Measurements from ENCODE around the gene RGS9.

The RGS9 gene

DNA sequence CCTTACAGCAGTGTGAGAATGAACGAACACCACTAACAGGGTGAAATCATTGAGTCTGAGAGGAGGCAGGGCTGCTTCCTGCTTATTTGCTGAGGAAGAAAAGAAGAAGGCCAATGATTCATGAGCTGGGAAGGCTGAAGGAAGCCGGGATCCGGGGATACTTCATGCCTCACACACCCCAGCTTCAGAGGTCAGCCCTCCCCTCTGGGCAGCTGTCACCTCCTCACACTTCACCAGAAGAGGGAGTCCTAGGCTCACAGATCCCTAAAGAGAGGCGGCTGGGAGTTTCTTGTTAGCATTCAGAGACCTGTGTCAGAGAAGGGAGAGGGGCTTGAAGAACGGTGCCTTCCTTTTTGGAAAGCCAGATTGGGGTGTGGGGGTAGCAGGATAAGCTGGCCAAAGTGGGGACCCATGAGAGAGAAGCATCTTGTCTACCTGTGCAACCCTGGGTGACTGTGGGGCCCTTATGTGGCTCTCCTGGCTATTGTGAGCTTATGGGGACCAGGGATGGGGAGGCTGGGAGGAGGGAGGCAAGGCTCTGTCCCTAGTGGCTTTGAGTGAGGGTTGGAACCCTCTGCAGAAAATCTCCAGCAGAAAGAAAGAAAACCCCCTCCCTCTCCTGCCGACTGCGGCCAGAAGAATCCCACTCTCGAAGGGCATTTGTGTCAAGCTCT is 94.6 kb downstream of the RGS9 start:
- intact Hi-C loops (cut with DNase I) = loop anchor here (1.0 kb wide), 1 partner anchor 934 kb away; no protein-coding TSS in a partner anchor
- DNase-seq = peak in 6 of 10 donors; percentile 20 to 89 (median 42)

DNA sequence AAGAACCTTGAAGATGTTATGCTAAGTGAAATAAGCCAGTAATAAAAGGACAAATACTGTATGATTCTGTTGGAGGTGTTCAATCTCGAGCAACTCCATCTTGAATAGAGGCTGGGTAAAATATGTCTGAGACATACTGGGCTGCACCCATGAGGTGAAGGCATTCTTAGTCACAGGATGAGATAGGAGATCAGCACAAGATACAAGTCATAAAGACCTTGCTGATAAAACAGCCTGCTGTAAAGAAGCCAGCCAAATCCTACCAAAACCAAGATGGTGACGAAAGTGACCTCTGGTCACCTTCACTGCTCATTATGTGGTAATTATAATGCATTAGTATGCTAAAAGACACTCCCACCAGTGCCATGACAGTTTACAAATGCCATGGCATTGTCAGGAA is 98.1 kb downstream of the RGS9 start:
- intact Hi-C loops (cut with DNase I) = no loop called here
- DNase-seq = no peak

DNA sequence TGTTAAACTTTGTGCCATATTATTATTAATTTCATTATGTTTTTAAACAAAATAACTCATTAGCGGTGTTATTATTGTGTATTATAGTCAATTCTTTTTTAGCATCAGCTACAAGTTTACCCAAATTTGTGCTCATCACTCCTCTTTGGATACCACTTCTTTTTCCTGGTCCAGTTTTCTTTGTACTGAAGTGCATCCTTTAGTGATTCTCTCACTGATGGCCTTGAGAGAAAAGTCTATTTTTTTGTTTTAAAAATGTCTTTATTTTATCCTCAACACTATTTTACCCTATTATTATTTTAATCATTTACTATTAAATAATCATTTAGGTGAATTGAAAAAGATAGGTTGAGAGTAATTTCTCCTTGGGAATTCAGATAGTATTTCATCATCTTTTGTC is 99.2 kb downstream of the RGS9 start:
- intact Hi-C loops (cut with DNase I) = no loop called here

DNA sequence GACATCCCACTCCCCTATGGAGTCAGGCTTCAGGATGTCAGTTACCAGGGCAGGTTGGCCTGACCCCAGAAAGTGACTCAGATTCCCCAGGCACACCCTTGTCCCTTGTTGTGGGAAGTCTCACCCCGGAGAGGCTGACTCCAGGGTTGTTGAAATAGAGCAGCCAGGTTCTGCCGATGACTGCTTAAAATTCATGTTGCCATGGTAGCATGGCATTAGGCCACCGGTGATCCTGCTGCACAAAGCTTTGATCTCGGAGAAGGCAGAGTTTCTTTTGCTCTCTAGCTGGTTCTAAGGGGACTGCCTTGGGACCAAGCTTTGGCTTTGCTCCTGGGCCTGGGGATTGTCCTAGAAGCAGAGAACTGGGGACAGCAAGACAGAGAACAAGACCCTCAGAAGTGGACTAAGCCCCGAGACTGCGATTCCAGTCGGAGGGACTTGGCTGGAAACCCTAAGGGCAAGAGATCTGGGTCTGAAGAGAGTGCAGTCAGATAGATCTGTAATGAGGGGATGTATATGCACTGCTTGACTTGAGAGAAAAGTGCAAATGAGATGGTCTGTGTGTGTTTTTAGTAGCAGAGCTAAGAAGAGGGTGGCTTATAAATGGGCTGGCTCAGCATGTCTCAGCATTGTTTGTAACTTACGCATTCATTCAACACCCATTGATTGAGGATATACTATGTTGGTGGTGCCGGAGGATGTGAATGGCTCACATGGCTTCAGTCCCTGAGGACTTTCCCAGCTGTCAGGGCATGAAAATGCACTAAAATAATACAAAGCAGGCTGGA is 106.9 kb downstream of the RGS9 start:
- peak in 8 of 10 donors; percentile 19 to 87 (median 39) for DNase-seq
- intact Hi-C loops (cut with DNase I) = no loop called here

More for the DNA sequence above, 99.2 kb downstream of the RGS9 start:
- DNase-seq = no peak

DNA sequence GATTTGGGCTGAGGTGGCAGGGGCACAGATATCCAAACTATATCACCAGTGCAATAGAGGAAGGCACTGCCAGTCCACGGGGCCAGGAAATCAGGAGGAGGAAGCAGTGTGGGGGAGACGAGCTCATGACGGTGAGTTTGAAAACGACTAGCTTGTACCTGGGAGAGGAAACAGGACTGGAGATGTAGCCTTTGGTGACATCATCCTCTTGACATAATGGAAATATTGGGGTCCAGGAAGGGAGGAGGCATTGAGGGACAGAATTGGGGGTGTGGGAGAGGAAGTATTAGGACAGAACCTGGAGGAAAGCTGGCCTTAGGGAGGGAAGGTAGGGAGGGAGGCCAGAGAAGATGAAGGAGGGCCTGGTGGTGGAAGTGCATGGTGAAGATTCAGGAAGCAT is 109.1 kb downstream of the RGS9 start:
- no peak for DNase-seq
- intact Hi-C loops (cut with DNase I) = no loop called here

DNA sequence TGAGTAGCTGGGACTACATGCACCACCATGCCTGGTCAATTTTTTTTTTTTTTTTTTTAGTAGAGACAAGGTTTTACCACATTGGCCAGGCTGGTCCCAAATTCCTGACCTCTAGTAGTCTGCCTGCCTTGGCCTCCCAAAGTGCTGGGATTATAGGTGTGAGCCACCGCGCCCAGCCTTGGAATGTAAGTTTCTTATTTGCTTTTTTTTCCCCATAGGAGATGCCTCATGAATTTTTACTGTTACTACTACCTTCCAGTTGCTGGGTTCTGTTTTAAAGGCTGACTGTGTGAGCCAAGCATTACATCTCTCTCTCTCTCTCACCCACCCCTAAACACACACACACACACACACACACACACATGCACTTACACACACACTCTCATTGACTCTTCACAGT is 112.6 kb downstream of the RGS9 start:
- DNase-seq = no peak
- intact Hi-C loops (cut with DNase I) = no loop called here

DNA sequence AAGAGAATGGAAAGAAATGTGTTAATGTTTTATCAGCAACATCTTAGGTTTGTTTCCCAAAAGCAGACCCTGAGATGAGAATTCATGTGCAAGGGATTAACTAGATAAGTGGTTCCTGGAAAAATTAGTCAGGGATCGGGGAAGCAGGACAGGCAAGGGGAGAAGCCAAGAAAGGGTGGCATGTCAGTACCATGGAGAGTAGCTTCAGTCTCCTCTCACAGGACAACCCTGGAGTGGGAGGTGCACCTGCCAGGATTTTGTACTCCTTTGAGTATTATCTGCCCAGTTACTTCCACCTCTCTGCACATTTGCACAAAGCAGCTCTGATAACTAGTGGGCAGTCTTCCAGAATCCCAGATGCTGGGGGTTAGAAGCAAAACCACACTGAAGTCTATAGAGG is 117.0 kb downstream of the RGS9 start:
- intact Hi-C loops (cut with DNase I) = no loop called here
- no peak for DNase-seq

DNA sequence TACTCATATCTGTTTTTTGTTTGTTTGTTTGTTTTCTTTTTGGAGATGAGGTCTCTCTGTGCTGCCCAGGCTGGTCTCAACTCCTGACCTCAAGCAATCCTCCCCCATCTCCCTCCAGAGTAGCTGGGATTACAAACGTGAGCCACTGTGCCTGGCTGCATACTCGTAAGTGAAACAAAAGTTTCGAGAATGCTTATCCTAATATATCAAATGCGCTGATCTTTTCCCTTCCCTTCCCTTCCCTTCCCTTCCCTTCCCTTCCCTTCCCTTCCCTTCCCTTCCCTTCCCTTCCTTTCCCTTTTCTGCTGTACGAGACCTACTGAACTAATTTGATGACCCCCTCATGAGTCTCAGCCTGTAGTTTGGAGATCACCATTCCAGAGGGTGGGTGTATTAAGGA is 122.1 kb downstream of the RGS9 start:
- intact Hi-C loops (cut with DNase I) = no loop called here
- no peak for DNase-seq

DNA sequence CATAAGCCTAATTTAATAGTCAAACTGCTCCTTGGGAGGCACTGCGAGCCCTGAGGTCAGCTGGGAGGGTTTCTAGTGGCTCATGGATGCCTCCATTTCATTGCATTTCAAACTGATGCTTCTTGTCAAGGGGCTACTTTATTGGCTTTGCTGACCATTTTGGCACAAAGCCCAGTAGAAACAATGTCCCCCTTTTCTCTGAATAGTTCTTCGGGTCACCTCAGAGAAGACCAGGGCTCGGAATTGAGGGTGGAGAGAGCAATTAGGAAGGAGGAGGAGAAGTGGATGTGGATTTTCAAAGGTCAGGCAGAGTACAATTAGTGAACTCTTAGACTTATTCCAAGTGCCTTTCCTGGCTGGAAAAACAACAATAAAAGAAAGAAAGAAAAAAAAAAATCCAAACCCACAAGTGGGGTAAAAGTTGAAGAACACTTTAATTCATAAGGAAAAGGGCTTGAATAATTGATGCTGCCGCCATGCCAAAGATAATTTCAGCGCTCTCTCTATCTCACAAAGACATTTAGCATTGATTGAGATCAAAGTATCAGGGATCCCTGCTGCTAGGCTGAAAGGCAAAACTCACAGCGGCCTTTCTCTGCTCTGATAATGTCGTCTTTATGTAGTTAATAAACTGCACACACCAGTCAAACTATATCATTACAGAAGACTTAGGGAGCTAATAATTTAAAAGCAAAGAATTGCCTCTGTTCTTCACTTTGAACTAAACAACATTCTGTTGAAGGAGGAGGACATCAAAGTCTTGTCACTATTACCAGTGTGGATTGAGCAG is 122.7 kb downstream of the RGS9 start:
- intact Hi-C loops (cut with DNase I) = no loop called here
- no peak for DNase-seq

DNA sequence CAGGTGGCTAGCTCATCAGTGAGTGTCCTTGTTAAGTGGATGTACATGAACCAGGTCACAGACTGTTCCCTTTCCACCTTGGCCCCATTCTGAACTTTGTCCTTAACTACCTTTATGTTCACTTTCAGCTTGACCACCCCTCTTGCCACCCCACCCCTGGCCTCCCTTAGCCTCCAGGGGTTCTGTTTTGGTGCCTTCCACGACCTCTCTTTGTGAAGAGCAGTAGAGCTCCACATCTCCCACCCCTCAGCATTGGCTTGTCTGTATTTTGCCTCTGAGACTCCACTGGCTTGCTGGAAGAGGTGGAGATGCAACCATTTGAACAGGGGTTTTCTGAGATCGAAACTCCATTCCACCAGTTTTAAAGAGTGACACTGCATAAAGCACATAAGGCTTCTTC is 123.5 kb downstream of the RGS9 start:
- no peak for DNase-seq

DNA sequence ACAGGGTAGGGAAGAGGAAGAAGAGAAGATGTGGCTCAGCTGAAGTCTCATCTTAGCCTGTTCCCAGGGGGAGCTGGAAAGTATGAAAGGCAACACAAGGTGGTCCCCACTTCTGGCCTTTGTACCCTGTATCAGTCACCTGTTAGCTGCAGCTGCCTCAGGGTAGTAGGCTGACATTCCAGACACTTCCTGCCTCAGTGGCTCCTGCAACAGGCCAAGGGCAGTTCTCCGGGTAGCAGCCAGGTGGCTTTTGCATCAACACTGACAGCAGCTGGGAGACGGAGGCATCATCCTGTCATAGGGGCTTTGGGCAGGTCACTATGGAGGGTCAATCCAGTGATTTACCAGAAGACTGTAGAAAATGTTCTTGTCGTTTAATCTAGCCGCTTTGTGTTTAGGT is 124.0 kb downstream of the RGS9 start:
- intact Hi-C loops (cut with DNase I) = no loop called here

More for the DNA sequence above, 123.5 kb downstream of the RGS9 start:
- intact Hi-C loops (cut with DNase I) = no loop called here

DNA sequence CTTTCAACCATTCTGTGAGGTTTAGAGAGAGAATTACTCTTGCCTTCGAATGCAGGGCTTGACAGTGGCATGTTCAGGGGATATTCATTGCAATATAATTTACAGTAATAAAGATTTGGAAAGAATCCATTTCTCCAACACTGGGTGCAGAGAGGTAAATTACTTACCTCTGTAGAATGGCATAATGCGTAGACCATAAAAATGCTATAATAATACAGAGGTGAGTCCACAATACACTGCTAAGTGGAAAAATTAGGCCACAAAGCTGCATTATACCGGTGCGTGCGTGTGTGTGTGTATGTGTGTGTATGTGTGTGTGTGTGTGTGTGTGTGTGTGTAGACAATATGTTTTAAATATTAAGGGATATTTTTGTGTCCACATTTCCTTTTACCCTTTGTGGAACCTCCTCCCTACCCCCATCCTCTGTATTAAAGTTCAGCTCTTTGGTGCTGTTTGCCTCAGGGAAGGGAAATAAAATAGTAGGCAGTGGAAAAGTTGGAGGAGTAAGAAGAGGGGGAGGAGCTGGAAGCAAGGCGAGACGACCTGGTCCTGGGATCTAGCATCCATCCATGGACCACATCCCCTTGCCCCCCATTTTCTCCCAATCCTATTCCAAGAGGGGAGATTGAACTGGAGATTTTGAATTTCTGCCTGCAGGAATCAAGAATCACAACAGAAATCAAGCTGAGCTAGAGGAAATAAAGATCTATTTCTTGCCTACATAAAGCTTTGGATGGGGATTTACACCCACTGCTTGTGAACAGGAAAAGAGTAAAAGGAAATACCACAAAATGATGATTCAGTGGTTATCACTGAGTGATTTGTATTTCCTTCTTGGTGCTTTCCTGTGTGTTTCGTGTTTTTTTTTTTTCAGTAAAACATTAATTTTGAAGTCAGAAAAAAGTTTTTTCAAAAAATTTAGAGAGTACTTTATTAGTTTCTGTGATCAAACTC is 124.8 kb downstream of the RGS9 start:
- intact Hi-C loops (cut with DNase I) = no loop called here
- DNase-seq = no peak

More for the DNA sequence above, 124.0 kb downstream of the RGS9 start:
- no peak for DNase-seq

DNA sequence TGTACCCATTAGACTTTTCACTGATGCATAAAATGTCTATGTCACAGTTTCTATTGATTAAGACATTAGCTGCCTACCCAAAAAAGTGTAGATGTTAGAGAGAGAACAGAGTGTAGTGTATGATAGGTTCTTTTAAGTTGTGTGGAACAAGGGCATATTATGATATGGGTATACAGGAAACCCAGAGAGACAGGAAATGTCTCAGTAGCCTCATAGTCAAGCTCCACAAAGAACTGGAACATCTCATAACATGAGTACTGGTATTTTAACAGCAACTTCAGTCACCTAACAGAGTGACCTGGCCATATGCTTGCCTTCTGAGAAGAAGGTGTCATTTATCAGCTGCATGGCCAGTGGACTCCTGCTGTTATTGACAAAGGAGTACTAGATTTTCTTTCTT is 128.1 kb downstream of the RGS9 start:
- no peak for DNase-seq
- intact Hi-C loops (cut with DNase I) = no loop called here

DNA sequence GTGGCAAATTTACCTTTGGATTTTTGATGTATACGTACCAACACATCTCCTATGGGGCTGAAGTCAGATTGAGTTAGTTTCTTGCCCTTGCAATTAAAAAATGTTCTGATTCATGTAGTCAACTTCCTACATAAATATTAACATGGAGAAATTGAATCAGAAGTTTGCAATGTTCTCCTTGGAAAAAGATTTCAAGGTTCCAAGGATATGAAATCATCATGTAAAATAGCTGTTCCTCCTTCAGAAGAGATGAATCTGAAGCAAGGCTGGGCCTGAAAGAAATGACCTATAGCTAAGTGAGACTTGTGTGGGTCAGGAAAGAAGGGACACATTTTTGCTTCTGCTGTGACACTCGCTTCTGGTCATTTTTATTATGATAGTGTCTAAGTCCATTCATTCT is 131.7 kb downstream of the RGS9 start:
- DNase-seq = no peak
- intact Hi-C loops (cut with DNase I) = no loop called here

DNA sequence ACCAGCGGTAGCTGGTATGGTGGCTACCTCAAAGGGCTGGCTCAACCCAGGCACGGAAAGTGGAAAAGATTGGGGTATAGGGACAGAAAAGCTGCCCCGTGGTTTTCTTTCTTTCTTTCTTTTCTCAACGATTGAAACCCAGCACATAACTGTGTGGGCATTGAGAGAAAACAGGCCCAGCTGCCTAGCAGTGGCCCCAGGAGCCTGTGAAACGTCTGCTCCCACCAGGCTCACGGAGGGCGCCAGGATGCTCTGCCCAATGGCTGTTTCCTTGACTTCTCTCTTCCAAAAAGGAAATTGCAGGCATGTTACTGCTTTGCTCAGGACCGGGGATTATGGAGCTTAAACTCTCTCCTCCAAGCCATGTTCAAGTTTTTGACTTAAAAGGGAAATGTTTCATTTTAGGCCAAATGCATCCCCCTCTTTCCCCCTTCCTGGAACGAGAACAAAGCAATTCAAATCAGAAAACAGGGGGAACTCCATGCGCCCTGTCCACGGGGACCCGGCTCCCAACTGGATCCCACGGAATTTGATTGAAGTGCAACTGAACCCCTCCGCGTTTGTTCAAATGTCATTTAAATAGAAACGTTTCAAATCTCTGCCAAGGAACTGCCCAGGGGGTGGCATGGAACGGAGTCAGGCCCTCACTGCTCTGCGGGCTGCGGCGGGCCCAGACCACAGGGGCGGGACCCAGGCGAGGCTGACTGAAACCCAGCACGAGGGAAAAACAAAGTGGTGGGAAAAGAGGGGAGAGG is 133.5 kb downstream of the RGS9 start:
- no peak for DNase-seq
- intact Hi-C loops (cut with DNase I) = no loop called here

DNA sequence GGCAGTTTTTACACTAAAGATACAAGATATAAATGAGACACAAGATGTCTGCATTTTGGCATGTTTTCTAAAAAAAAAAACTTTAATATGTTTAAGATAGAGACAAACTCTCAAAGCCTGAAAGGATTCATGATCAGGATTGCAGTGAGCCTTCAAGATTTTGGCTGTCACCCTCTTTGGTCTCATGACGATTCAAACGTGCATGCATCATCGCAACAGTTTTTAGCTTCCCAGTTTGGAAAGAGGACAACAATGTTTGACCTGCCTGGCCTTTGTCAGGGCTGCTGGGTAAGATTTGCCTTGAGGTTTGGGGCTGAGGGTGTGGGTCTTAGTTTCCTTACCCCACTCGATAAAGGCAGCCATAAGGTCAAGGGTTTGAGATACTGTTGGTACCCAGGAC is 134.1 kb downstream of the RGS9 start:
- no peak for DNase-seq
- intact Hi-C loops (cut with DNase I) = no loop called here
